ENCODE results near the gene ZNF784. TPM values are rescaled to one million over a fixed set of nuclear protein-coding genes. Genes with fewer than 3 reads are reported as not detected.
"Not testable (repeated sequence)": the region's sequence is repeated elsewhere in the genome, so short reads cannot be mapped to it uniquely, and the experiment has no call there.

Gene ZNF784
- total RNA-seq, 3 donors from 2014 or later, result 2.6 to 6.7 (median 4.9) TPM

DNA sequence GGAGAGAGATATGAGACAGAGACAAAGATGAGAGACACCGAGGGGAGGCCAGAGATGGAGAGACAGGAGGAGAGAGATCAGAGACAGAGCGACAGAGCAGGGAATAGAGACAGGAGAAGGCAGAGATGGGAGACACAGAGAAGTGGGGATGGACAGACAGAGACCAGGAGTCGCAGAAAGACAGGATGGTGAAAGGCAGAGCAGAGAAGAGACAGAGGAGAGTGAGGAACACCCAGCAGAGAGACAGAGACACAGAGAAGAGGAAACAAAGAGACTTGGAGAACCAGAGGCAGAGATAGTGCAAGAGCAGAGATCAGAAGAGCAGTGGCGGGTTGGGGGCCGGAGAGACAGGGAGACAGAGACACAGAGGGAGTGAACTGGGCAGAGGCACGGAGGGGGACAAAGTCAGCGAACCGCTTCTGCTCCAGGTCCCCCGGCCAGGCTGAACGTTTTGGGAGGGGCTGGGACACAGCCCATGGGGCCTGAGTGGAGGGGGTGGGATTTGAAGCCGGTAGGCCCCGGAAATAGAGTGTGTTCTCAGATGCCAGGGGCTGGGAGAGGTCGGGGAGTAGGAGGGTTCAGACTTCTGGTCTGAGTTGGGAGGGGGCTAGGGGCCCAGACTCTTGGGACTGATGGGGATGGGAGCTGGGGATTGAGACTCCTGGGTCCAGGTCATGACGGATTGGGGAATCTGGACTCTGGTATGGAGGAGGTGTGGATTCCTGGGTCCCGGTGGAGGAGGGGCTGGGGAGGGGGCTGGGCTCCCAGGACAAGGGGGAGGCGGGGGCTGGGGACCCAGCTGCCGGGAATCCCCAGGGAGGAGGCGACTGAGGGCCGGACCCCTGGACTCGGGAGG lies 44.4 kb downstream of the ZNF784 start:
- H3K9me3 ChIP-seq, result peaks cover 0 to 4% of the 10 kb centered on the region in 2 donors
- H3K27me3 ChIP-seq, result no peaks in the 10 kb centered on the region
- peak overlapping the region; percentile 85 to 94 (median 88) for H3K4me3 ChIP-seq
- H3K4me1 ChIP-seq, result peaks cover 3 to 7% of the 10 kb centered on the region in 2 donors
- no peak for DNase-seq (ENCODE audit: low spot score in 2 of 2)
- peaks cover 13% of the 10 kb centered on the region for H3K36me3 ChIP-seq
- peak overlapping the region; percentile 93 to 94 for H3K27ac ChIP-seq
- intact Hi-C loops (cut with DNase I; ENCODE audit: low total_unique reads), result no loop called here
- TF ChIP-seq, protein P1, sequence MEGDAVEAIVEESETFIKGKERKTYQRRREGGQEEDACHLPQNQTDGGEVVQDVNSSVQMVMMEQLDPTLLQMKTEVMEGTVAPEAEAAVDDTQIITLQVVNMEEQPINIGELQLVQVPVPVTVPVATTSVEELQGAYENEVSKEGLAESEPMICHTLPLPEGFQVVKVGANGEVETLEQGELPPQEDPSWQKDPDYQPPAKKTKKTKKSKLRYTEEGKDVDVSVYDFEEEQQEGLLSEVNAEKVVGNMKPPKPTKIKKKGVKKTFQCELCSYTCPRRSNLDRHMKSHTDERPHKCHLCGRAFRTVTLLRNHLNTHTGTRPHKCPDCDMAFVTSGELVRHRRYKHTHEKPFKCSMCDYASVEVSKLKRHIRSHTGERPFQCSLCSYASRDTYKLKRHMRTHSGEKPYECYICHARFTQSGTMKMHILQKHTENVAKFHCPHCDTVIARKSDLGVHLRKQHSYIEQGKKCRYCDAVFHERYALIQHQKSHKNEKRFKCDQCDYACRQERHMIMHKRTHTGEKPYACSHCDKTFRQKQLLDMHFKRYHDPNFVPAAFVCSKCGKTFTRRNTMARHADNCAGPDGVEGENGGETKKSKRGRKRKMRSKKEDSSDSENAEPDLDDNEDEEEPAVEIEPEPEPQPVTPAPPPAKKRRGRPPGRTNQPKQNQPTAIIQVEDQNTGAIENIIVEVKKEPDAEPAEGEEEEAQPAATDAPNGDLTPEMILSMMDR (IDR thresholded peaks at IDR 0.05), result no peak
- TF ChIP-seq POLR2A (IDR thresholded peaks at IDR 0.05) (no peak), POLR2AphosphoS5 (IDR thresholded peaks at IDR 0.05) (no peak)

DNA sequence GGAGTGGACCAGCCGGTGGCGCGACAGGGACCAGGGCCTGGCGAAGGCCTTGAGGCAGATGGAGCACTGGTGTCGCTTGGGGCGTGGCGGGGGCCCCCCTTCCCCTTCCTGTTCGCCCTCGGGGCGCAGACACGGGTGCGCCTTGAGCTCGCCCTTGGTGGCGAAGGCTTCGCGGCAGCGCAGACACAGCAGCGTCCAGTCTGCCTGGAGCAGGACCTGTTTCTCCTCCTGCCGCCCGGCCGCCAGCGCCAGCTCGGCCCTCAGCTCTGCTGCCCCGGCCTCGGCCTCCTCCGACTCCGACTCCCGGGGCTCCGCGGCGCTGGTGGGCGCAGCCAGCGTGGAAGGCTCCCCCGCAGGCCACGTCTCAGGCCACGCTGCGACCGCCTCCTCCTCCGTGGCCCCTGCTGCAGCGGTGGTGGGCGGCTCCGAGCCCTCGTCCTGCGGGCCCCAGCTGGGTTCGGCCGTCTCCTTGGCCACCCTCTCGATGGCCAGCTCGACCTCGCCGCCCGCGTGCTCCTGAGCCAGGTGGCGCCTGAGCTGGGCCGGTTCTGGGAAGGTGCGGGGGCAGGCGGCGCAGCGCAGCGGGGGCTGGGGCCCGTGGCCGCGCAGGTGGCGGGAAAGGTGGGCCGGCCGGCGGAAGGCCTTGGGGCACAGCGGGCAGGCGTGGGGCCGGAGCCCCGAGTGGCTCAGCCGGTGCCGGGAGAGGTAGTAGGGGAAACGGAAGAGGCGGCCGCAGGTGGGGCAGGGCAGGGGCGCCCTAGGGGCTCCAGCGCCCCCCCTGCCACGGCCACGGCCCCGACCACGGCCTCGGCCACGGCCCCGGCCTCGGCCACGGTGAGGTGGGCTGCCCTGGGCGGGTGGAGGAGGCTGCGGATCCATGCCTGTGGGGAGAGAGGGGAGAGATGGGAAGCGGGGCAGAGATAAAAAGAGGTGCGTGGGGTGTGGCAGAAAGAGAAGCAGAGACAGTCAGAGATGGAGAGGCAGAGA lies 45.3 kb downstream of the ZNF784 start:
- H3K4me1 ChIP-seq, result peaks cover 3 to 7% of the 10 kb centered on the region in 2 donors
- peak overlapping the region; percentile 85 to 94 (median 88) for H3K4me3 ChIP-seq
- H3K36me3 ChIP-seq, result peaks cover 13% of the 10 kb centered on the region
- H3K27ac ChIP-seq, result no peak overlapping the region
- no peak for DNase-seq (ENCODE audit: low spot score in 2 of 2)
- peaks cover 0 to 4% of the 10 kb centered on the region in 2 donors for H3K9me3 ChIP-seq
- H3K27me3 ChIP-seq, result no peaks in the 10 kb centered on the region
- intact Hi-C loops (cut with DNase I; ENCODE audit: low total_unique reads), result no loop called here
- TF ChIP-seq, protein P1 (IDR thresholded peaks at IDR 0.05), result no peak
- TF ChIP-seq POLR2AphosphoS5 (IDR thresholded peaks at IDR 0.05) (no peak), POLR2A (IDR thresholded peaks at IDR 0.05) (no peak)

DNA sequence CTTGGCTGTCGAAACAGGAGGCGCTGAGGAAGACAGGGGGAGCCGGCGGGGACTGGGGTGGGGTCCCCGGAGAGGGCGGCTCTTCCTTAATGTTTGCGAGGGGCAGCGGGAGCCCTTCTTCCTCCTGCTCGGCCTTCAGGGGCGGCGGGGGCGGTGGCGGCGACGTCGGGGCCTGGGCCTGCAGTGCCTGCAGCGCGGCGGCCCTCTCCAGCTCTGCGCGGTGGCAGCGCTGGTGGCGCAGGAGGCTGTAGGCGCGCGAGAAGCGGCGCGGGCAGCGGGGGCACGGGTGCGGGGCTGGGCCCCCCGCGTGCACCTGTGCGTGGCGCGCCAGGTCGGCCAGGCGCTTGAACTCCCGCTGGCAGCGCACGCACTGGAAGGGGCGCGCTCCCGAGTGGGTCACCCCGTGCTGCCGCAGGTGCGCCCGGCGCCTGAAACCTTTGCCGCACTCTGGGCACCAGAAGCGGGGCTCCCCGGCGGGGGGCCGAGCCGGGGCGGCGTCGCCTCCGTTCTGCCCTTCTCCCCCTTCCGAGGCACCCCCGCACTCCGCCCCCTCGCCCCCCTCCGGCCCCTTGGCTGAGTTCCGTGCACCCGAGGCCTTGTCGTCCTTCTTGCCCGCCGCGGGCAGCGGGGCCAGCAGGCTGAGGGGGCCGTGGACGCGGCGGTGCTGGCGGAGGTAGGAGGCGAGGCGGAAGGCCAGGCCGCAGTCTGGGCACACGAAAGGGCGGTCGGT lies 46.2 kb downstream of the ZNF784 start:
- TF ChIP-seq, protein P1 (IDR thresholded peaks at IDR 0.05), result no peak
- TF ChIP-seq POLR2AphosphoS5 (IDR thresholded peaks at IDR 0.05) (no peak), POLR2A (IDR thresholded peaks at IDR 0.05) (no peak)
- Histone ChIP-seq H3K4me3 (no peak overlapping the region), H3K36me3 (peaks cover 13% of the 10 kb centered on the region), H3K27me3 (no peaks in the 10 kb centered on the region), H3K9me3 (peaks cover 0 to 4% of the 10 kb centered on the region in 2 donors), H3K27ac (no peak overlapping the region), H3K4me1 (peaks cover 3 to 7% of the 10 kb centered on the region in 2 donors)
- DNase-seq (ENCODE audit: low spot score in 2 of 2), result no peak
- intact Hi-C loops (cut with DNase I; ENCODE audit: low total_unique reads), result no loop called here

DNA sequence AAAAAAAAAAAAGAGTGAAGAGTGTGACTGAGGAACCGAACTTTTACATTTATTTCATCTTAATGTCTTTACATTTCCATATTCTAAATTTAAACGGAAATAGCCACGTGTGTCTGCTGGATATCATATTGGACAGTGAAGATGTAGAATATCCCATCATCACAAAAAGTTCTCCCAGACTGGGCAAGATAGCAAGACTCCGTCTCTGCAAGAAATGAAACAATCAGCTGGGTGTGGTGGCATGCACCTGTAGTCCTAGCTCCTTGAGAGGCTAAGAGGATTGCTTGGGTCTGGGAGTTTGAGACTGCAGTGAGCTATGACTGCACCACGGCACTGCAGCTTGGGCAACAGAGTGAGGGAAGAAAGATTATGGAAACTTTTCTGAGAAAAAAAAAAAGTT lies 47.6 kb downstream of the ZNF784 start:
- Histone ChIP-seq H3K9me3 (peaks cover 0 to 4% of the 10 kb centered on the region in 2 donors), H3K27me3 (no peaks in the 10 kb centered on the region), H3K36me3 (peaks cover 13% of the 10 kb centered on the region), H3K27ac (no peak overlapping the region), H3K4me3 (no peak overlapping the region), H3K4me1 (peaks cover 3 to 7% of the 10 kb centered on the region in 2 donors)
- no peak for DNase-seq (ENCODE audit: low spot score in 2 of 2)
- intact Hi-C loops (cut with DNase I; ENCODE audit: low total_unique reads), result no loop called here
- TF ChIP-seq POLR2A (IDR thresholded peaks at IDR 0.05) (no peak), POLR2AphosphoS5 (IDR thresholded peaks at IDR 0.05) (no peak)
- TF ChIP-seq, protein P1 (IDR thresholded peaks at IDR 0.05), result no peak

DNA sequence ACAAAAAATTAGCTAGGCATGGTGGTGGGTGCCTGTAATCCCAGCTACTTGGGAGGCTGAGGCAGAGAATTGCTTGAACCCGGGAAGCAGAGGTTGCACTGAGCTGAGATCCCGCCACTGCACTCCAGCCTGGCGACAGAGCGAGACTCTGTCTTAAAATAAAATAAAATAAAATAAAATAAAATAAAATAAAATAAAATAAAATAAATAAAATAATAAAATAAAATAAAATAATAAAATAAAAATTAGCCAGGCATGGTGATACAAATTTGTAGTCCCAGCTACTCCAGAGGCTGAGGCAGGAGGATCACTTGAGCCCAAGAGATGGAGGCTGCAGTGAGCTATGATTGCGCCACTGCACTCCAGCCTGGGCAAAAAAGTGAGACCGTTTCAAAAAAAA lies 50.4 kb downstream of the ZNF784 start:
- DNase-seq (ENCODE audit: low spot score in 2 of 2); H3K4me1 ChIP-seq; intact Hi-C loops (cut with DNase I; ENCODE audit: low total_unique reads); H3K9me3 ChIP-seq; H3K4me3 ChIP-seq; H3K27me3 ChIP-seq; H3K27ac ChIP-seq: not testable (repeated sequence)
- H3K36me3 ChIP-seq, result peaks cover 13% of the 10 kb centered on the region

Measured in breast epithelium (tissue), 4 donors.